ENCODE results near the gene FMR1NB. TPM values are rescaled to one million over a fixed set of nuclear protein-coding genes. Genes with fewer than 3 reads are reported as not detected.

Gene FMR1NB
- total RNA-seq, 1 donor from 2014 or later = not detected

DNA sequence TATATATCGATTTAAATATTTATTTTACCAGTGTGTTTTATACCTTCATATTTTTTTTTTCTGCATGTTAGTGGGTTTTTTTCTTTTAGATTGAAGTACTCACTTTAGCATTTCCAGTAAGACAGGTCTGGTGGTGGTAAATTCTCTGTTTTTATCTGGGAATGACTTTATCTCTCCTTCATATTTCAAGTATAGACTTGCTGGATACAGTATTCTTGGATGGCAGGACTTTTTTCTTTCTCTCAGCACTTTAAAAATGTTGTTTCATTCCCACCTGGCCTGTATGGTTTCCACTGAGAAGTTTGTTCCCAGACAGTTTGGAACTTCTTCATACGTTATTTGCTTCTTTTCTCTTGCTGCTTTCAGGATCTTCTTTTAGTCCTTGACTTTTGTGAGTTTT, 86.1 kb downstream of the FMR1NB start:
- Histone ChIP-seq H3K9me3 (ENCODE audit: control insufficient read depth in 3 of 3, low read length in 3 of 3) (no peaks in the 10 kb centered on the region), H3K4me3 (ENCODE audit: low read length in 3 of 3) (no peak overlapping the region), H3K9ac (ENCODE audit: low read depth in 1 of 3, low read length in 3 of 3) (no peak overlapping the region), H3K27ac (ENCODE audit: low read depth, low read length) (no peak overlapping the region), H3K36me3 (ENCODE audit: control insufficient read depth in 3 of 3, insufficient read depth in 3 of 3, low read length in 3 of 3) (no peaks in the 10 kb centered on the region), H3K4me1 (ENCODE audit: control insufficient read depth in 3 of 3, insufficient read depth in 3 of 3, low read length in 3 of 3) (no peaks in the 10 kb centered on the region), H3K27me3 (ENCODE audit: control insufficient read depth in 3 of 3, insufficient read depth in 3 of 3, low read length in 3 of 3) (no peaks in the 10 kb centered on the region)

DNA sequence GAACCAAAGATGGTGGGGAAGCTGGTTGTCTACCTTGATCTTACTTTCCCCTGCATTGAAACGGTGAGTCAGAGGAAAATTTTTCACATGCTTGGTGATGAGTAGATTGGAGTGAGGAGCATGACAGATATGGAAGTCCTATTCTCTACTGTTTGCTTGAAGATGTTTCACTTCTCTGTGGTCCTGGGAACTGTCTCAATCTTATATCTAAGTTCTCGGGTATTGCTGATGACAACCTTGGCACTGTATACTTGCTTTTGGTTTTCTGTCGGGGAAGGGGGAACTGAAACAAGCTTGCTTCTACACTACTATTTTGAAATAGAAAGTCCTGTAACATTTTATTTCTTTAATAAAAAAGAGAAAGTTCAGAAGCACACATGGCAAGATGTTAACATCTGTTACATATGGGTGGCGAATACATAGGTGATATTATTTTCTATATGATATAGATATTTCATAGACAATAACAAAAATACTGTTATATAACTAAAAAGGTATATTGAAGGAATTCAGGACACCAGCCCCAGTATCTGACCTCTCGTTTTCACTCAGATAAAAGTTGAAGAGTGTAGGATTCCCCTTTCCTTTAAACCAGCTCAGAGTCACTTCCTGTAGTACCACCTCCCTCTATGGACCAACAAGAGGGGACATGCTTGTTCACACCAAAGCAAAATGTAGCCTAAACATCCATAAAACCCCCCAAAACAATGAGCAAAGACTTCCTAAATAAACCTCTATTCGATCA, 88.8 kb downstream of the FMR1NB start:
- Histone ChIP-seq H3K9me3 (ENCODE audit: control insufficient read depth in 3 of 3, low read length in 3 of 3) (no peaks in the 10 kb centered on the region), H3K4me1 (ENCODE audit: control insufficient read depth in 3 of 3, insufficient read depth in 3 of 3, low read length in 3 of 3) (no peaks in the 10 kb centered on the region), H3K36me3 (ENCODE audit: control insufficient read depth in 3 of 3, insufficient read depth in 3 of 3, low read length in 3 of 3) (no peaks in the 10 kb centered on the region), H3K27ac (ENCODE audit: low read depth, low read length) (no peak overlapping the region), H3K9ac (ENCODE audit: low read depth in 1 of 3, low read length in 3 of 3) (no peak overlapping the region), H3K4me3 (ENCODE audit: low read length in 3 of 3) (no peak overlapping the region), H3K27me3 (ENCODE audit: control insufficient read depth in 3 of 3, insufficient read depth in 3 of 3, low read length in 3 of 3) (no peaks in the 10 kb centered on the region)

DNA sequence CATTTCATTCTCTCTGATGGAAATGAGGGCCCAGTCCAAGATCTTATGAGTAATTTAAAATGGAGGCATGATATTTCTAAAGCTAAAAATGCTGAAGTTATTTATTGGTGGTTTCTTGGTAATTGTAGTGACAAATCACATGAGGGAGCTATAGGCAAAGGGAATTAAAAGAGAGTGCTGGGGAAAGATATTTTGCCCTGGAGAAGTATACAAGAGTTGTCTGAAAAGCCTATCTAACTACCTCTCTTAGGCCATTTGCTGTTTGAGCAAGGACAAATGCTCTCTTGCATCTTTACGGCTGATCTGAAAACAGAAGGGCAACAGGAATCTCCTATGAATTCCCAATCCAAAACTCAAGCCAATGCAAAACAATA, 89.4 kb downstream of the FMR1NB start:
- no peaks in the 10 kb centered on the region for H3K27me3 ChIP-seq (ENCODE audit: control insufficient read depth in 3 of 3, insufficient read depth in 3 of 3, low read length in 3 of 3)
- H3K9me3 ChIP-seq (ENCODE audit: control insufficient read depth in 3 of 3, low read length in 3 of 3) = no peaks in the 10 kb centered on the region
- no peak overlapping the region for H3K27ac ChIP-seq (ENCODE audit: low read depth, low read length)
- no peaks in the 10 kb centered on the region for H3K36me3 ChIP-seq (ENCODE audit: control insufficient read depth in 3 of 3, insufficient read depth in 3 of 3, low read length in 3 of 3)
- H3K9ac ChIP-seq (ENCODE audit: low read depth in 1 of 3, low read length in 3 of 3) = no peak overlapping the region
- no peak overlapping the region for H3K4me3 ChIP-seq (ENCODE audit: low read length in 3 of 3)
- H3K4me1 ChIP-seq (ENCODE audit: control insufficient read depth in 3 of 3, insufficient read depth in 3 of 3, low read length in 3 of 3) = no peaks in the 10 kb centered on the region

Small RNA genes lying within 50 kb of the gene (small RNA-seq; reads per million reads assigned to genes)
- not detected for gene RNA5SP524

Other genes with a start within 250 kb of the FMR1NB start
- gene FMR1, start 69.4 kb upstream of the FMR1NB start, total RNA-seq = 33.9 TPM

Data from skeletal muscle tissue (tissue), 5 donors.